Mesenchymal stem cell (in vitro differentiated cells and primary cell): ENCODE measurements around the gene EVI5.
A peak's percentile ranks its signal among the peaks of the same experiment; 100 is the strongest.

Source experiments
- DNase-seq: peaks from one replicate; pipeline ENCODE4 v3.0.0-alpha.2; 2013
- H2AFZ ChIP-seq: one replicate; pipeline ENCODE4 v1.6.1; 2013; ENCODE audit warnings: low read depth, mild to moderate bottlenecking, control low read depth, inconsistent platforms, low read length, moderate library complexity
- H2AK5ac ChIP-seq: 2 replicates; pipeline ENCODE4 v1.6.1; 2013; ENCODE audit warnings: low read length, moderate library complexity, mild to moderate bottlenecking, inconsistent platforms; ENCODE audit not compliant: severe bottlenecking
- H2BK120ac ChIP-seq: one replicate; pipeline ENCODE4 v1.6.1; 2013; ENCODE audit warnings: low read depth, mild to moderate bottlenecking, inconsistent platforms, low read length, moderate library complexity
- H2BK12ac ChIP-seq, 2 experiments: one replicate each; pipeline ENCODE4 v1.6.1; 2013; ENCODE audit warnings: inconsistent platforms in 2 of 2, low read length in 2 of 2, mild to moderate bottlenecking in 2 of 2, moderate library complexity in 2 of 2, control low read depth in 1 of 2
- H2BK15ac ChIP-seq: one replicate; pipeline ENCODE4 v1.6.1; 2013; ENCODE audit warnings: mild to moderate bottlenecking, low read depth, inconsistent platforms; ENCODE audit not compliant: poor library complexity, severe bottlenecking
- H2BK5ac ChIP-seq: 2 replicates; pipeline ENCODE4 v1.6.1; 2013; ENCODE audit warnings: low read depth, mild to moderate bottlenecking, low read length, control low read depth, inconsistent platforms; ENCODE audit not compliant: poor library complexity, severe bottlenecking
- H3K14ac ChIP-seq, 2 experiments: one replicate each; pipeline ENCODE4 v1.6.1; 2013; ENCODE audit warnings: inconsistent platforms in 2 of 2, low read length in 2 of 2, control low read depth in 1 of 2, mild to moderate bottlenecking in 1 of 2, moderate library complexity in 1 of 2
- H3K18ac ChIP-seq, 2 experiments: one replicate each; pipeline ENCODE4 v1.6.1; 2013; ENCODE audit warnings: inconsistent platforms in 2 of 2, low read length in 2 of 2, control low read depth in 1 of 2, low read depth in 1 of 2, mild to moderate bottlenecking in 1 of 2
- H3K23ac ChIP-seq, 2 experiments: one replicate each; pipeline ENCODE4 v1.6.1; 2013; ENCODE audit warnings: inconsistent platforms in 2 of 2, low read length in 2 of 2, mild to moderate bottlenecking in 2 of 2, moderate library complexity in 2 of 2, control low read depth in 1 of 2
- H3K27ac ChIP-seq: 2 replicates; pipeline ENCODE4 v1.5.1; 2013; ENCODE audit warnings: mild to moderate bottlenecking, moderate library complexity, low read length, control low read depth, inconsistent platforms; ENCODE audit not compliant: poor library complexity, severe bottlenecking
- H3K27me3 ChIP-seq, 2 experiments: 2 replicates each; pipeline versions ENCODE4 v1.6.1 to v1.7.0; 2013; ENCODE audit warnings: low read length in 2 of 2, mild to moderate bottlenecking in 2 of 2, moderate library complexity in 2 of 2, control low read depth in 1 of 2, inconsistent platforms in 1 of 2; ENCODE audit not compliant: control insufficient read depth in 1 of 2, insufficient read depth in 1 of 2
- H3K36me3 ChIP-seq, 2 experiments: 2 replicates each; pipeline versions ENCODE4 v1.6.1 to v1.7.0; 2013; ENCODE audit warnings: low read length in 2 of 2, control low read depth in 1 of 2, inconsistent platforms in 1 of 2, low read depth in 1 of 2, mild to moderate bottlenecking in 1 of 2; ENCODE audit not compliant: insufficient read depth in 2 of 2, control insufficient read depth in 1 of 2
- H3K4ac ChIP-seq, 2 experiments: one replicate each; pipeline ENCODE4 v1.6.1; 2013; ENCODE audit warnings: inconsistent platforms in 2 of 2, low read length in 2 of 2, mild to moderate bottlenecking in 2 of 2, moderate library complexity in 2 of 2, control low read depth in 1 of 2, low read depth in 1 of 2
- H3K4me1 ChIP-seq: 2 replicates; pipeline ENCODE4 v1.6.1; 2013; ENCODE audit warnings: low read depth, low read length, control low read depth; ENCODE audit not compliant: control insufficient read depth, insufficient read depth
- H3K4me2 ChIP-seq: 2 replicates; pipeline ENCODE4 v1.6.1; 2013; ENCODE audit warnings: low read length, mild to moderate bottlenecking, inconsistent platforms; ENCODE audit not compliant: poor library complexity, severe bottlenecking
- H3K4me3 ChIP-seq, 2 experiments: 2 replicates each; pipeline versions ENCODE4 v1.5.1 to v1.7.0; 2013; ENCODE audit warnings: low read length in 2 of 2, mild to moderate bottlenecking in 2 of 2, control low read depth in 1 of 2, low read depth in 1 of 2; ENCODE audit not compliant: insufficient read depth in 1 of 2
- H3K79me1 ChIP-seq: replicated peaks from 2 replicates; pipeline ENCODE4 v1.6.1; 2013; ENCODE audit warnings: mild to moderate bottlenecking, control low read depth, low read length, inconsistent platforms; ENCODE audit not compliant: poor library complexity, severe bottlenecking
- H3K9ac ChIP-seq: 2 replicates; pipeline ENCODE4 v1.7.0; 2013; ENCODE audit warnings: mild to moderate bottlenecking, low read length, moderate library complexity
- H3K9me3 ChIP-seq: 2 replicates; pipeline ENCODE4 v1.7.0; 2013; ENCODE audit warnings: mild to moderate bottlenecking, low read length; ENCODE audit not compliant: control insufficient read depth
- H4K8ac ChIP-seq: one replicate; pipeline ENCODE4 v1.6.1; 2013; ENCODE audit warnings: inconsistent platforms, mild to moderate bottlenecking, low read length, moderate library complexity
- H4K91ac ChIP-seq: one replicate; pipeline ENCODE4 v1.6.1; 2013; ENCODE audit warnings: mild to moderate bottlenecking, low read length, inconsistent platforms
- WGBS: methylation state at CpG from one replicate; pipeline ENCODE4 v1.1.7; 2013; ENCODE audit warnings: mixed read lengths; 5-methylcytosine and 5-hydroxymethylcytosine counted together

The EVI5 gene

DNA sequence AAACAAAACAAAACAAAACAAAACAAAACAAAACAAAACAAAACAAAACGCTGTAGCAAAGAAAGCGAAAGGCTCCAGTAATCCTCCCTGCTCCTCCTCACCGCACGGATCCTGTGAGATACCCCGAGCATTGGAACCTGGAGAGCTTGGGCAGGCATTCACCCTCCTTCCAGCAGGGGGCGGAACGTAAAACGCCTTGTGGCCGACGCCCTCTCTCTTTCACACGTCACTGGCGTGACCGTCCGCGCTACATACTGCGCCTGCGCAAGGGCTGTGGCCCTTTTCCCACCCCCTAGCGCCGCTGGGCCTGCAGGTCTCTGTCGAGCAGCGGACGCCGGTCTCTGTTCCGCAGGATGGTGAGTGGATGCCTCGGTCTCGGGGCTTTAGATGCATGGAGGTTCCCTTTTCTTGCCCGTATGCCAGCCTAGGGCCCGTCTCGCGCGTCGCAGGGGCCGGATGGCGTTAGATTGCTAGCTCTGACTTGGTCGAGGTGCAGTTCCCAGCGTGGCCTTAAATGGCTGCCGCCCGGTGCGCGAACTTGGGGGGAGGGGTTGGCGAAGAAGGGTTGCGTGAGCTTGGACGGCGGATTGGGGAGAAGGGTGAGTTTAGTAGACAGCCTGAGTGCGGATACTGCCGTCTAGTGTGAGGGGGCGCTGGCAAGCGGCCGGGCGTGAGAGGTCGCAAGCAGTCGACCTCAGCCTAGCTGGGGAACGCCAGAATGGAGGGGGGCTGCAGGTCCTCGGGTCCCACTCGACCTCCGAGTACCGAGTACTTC, 47.0 kb upstream of the EVI5 start, which contains the start of gene RPL5:
Gene RPL5 (plus strand): TSS at position 279 of the 775 bp plus-strand sequence. CDS start 75 bp downstream, at position 354.
- peak within 1 kb of the TSS; percentile 91 to 96 for H3K4me3 ChIP-seq
- peak within 1 kb of the TSS; percentile 99 for H3K9ac ChIP-seq
- H3K4me1 ChIP-seq = peaks cover 5% of the 10 kb centered on the region
- peak within 1 kb of the TSS in 1 of 2 experiments; percentile 94 for H3K23ac ChIP-seq
- H2BK15ac ChIP-seq = peak within 1 kb of the TSS; percentile 89
- H2BK5ac ChIP-seq = peak within 1 kb of the TSS; percentile 100
- no peaks in the 10 kb centered on the region for H3K9me3 ChIP-seq
- DNase-seq = peak; percentile 98
- WGBS = under 1% methylated on average over 57 of the region's 57 CpGs
- H3K18ac ChIP-seq = peak within 1 kb of the TSS; percentile 98 to 100
- peak within 1 kb of the TSS; percentile 66 for H2AK5ac ChIP-seq
- H3K14ac ChIP-seq = peak within 1 kb of the TSS; percentile 37 to 99
- H3K27me3 ChIP-seq = no peaks in the 10 kb centered on the region
- peak within 1 kb of the TSS; percentile 91 for H2AFZ ChIP-seq
- peak within 1 kb of the TSS; percentile 89 for H3K27ac ChIP-seq
- peak within 1 kb of the TSS; percentile 42 for H2BK120ac ChIP-seq
- H4K8ac ChIP-seq = peak within 1 kb of the TSS; percentile 97
- peak within 1 kb of the TSS; percentile 88 to 100 for H3K4ac ChIP-seq
- peak within 1 kb of the TSS; percentile 92 for H4K91ac ChIP-seq
- peak within 1 kb of the TSS; percentile 14 to 37 for H2BK12ac ChIP-seq
- H3K79me1 ChIP-seq = no peaks in the 10 kb centered on the region
- peak within 1 kb of the TSS; percentile 38 for H3K4me2 ChIP-seq
- peaks cover 10 to 40% of the 10 kb centered on the region in 2 experiments for H3K36me3 ChIP-seq

DNA sequence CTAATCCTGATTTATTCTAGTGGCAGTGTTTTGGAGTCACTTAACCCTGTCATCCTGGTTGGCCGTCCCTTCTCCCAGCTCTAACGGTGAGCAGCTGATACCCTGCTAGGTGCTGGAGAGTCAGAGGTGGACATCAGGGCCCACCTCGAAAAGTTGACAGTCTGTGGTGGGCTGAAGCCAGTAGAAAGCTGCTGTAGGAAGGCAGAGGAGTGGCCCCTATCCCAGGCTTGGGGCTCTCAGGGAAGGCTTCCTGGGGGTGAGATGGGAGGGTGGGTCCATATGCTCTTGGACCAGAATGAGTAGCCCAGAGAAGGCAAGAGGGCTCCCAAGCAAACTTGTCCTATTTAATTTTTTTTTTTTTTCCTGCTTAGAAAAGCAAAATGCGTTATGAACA, 46.5 kb upstream of the EVI5 start:
- Histone ChIP-seq H3K4ac (peak overlapping the region; percentile 9 to 81), H3K18ac (no peak overlapping the region), H3K4me3 (peak overlapping the region in 1 of 2 experiments; percentile 96), H3K36me3 (peaks cover 10 to 34% of the 10 kb centered on the region in 2 experiments), H2BK120ac (no peak overlapping the region), H2BK15ac (peak overlapping the region; percentile 89), H2AFZ (peak overlapping the region; percentile 83), H3K27me3 (no peaks in the 10 kb centered on the region), H3K9me3 (no peaks in the 10 kb centered on the region), H3K4me2 (no peak overlapping the region), H3K27ac (no peak overlapping the region), H3K9ac (peak overlapping the region; percentile 99), H3K79me1 (no peaks in the 10 kb centered on the region), H2BK5ac (no peak overlapping the region), H4K8ac (peak overlapping the region; percentile 79), H3K14ac (no peak overlapping the region), H2BK12ac (peak overlapping the region; percentile 14 to 37), H4K91ac (peak overlapping the region; percentile 65), H2AK5ac (no peak overlapping the region), H3K23ac (no peak overlapping the region), H3K4me1 (peaks cover 5% of the 10 kb centered on the region)
- peak; percentile 30 for DNase-seq
- WGBS = 70% methylated on average over 4 of the region's 4 CpGs

DNA sequence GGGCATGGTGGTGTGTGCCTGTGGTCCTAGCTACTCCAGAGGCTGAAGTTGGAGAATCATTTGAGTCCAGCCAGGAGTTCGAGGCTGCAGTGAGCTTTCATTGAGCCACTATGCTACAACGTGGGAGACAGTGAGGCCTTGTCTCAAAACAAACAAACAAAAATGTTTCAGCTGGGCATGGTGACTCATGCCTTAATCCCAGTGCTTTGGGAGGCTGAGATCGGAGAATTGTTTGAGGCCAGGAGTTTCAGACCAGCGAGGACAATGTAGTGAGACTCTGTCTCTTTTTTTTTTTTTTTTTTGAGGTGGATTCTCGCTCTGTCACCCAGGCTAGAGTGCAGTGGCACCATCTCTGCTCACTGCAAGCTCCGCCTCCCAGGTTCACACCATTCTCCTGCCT, 41.9 kb upstream of the EVI5 start:
- Histone ChIP-seq H3K23ac (no peak overlapping the region), H2AFZ (no peak overlapping the region), H3K14ac (no peak overlapping the region), H3K36me3 (no peaks in the 10 kb centered on the region), H2AK5ac (no peak overlapping the region), H3K9me3 (no peaks in the 10 kb centered on the region), H3K27me3 (no peaks in the 10 kb centered on the region), H4K8ac (no peak overlapping the region), H3K4me1 (peaks cover 4% of the 10 kb centered on the region), H3K18ac (no peak overlapping the region), H2BK120ac (no peak overlapping the region), H2BK12ac (no peak overlapping the region), H2BK15ac (no peak overlapping the region), H3K4ac (no peak overlapping the region), H3K27ac (no peak overlapping the region), H3K9ac (no peak overlapping the region), H3K79me1 (no peaks in the 10 kb centered on the region), H3K4me2 (no peak overlapping the region), H2BK5ac (no peak overlapping the region), H4K91ac (no peak overlapping the region), H3K4me3 (no peak overlapping the region)
- DNase-seq = no peak
- WGBS = 27% methylated on average over 2 of the region's 6 CpGs

GRCh38 chr1:92822879-92823278, 38.0 kb upstream of the EVI5 start:
- 83% methylated on average over 3 of the region's 3 CpGs for WGBS
- H2BK15ac ChIP-seq = no peak overlapping the region
- no peak overlapping the region for H3K4me2 ChIP-seq
- H3K4me3 ChIP-seq = no peak overlapping the region
- H3K79me1 ChIP-seq = no peaks in the 10 kb centered on the region
- no peaks in the 10 kb centered on the region for H3K27me3 ChIP-seq
- H3K18ac ChIP-seq = no peak overlapping the region
- H4K91ac ChIP-seq = no peak overlapping the region
- H3K4ac ChIP-seq = no peak overlapping the region
- H3K9ac ChIP-seq = no peak overlapping the region
- no peak overlapping the region for H2AFZ ChIP-seq
- peak; percentile 85 for DNase-seq
- H2BK12ac ChIP-seq = no peak overlapping the region
- no peaks in the 10 kb centered on the region for H3K36me3 ChIP-seq
- no peak overlapping the region for H2BK120ac ChIP-seq
- peaks cover 2% of the 10 kb centered on the region for H3K4me1 ChIP-seq
- no peak overlapping the region for H3K14ac ChIP-seq
- H3K23ac ChIP-seq = no peak overlapping the region
- no peak overlapping the region for H2BK5ac ChIP-seq
- no peak overlapping the region for H4K8ac ChIP-seq
- H3K27ac ChIP-seq = no peak overlapping the region
- no peak overlapping the region for H2AK5ac ChIP-seq
- H3K9me3 ChIP-seq = no peaks in the 10 kb centered on the region
